PC-3 (cell line): ENCODE measurements around the gene PCDHGB5.

Experiments used
- EZH2 ChIP-seq: fragments of 300-600 bp; sonication (generic); IDR thresholded peaks from one replicate; pipeline ENCODE4 v1.6.1; 2017; ENCODE audit warnings: antibody characterized with exemption, mild to moderate bottlenecking, low read length; ENCODE audit not compliant: unreplicated experiment
- EZH2phosphoT487 ChIP-seq: fragments of 300-600 bp; sonication (generic); IDR thresholded peaks from 2 replicates; pipeline ENCODE4 v1.6.1; 2018; ENCODE audit warnings: mild to moderate bottlenecking, antibody characterized with exemption, low read length, borderline replicate concordance
- TF ChIP-seq, protein P1 (sequence below): fragments of 300-600 bp; sonication (generic); conservative IDR thresholded peaks from 2 replicates; pipeline ENCODE4 v1.5.1; 2017; ENCODE audit warnings: antibody characterized with exemption, low read depth, mild to moderate bottlenecking, low read length

DNA sequence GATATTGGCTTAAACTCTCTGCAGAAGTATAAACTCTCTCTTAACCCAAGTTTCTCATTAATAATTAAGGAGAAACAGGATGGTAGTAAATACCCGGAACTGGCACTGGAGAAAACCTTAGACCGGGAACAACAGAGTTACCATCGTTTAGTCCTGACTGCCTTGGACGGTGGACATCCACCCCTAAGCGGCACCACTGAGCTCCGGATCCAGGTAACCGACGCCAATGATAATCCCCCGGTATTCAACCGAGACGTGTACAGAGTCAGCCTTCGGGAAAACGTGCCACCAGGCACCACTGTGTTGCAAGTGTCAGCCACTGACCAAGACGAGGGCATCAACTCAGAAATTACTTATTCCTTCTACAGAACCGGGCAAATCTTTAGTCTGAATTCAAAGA lies 861 bp downstream of the PCDHGB5 start:
- TF ChIP-seq EZH2 (no peak), EZH2phosphoT487 (no peak)
- TF ChIP-seq, protein P1, sequence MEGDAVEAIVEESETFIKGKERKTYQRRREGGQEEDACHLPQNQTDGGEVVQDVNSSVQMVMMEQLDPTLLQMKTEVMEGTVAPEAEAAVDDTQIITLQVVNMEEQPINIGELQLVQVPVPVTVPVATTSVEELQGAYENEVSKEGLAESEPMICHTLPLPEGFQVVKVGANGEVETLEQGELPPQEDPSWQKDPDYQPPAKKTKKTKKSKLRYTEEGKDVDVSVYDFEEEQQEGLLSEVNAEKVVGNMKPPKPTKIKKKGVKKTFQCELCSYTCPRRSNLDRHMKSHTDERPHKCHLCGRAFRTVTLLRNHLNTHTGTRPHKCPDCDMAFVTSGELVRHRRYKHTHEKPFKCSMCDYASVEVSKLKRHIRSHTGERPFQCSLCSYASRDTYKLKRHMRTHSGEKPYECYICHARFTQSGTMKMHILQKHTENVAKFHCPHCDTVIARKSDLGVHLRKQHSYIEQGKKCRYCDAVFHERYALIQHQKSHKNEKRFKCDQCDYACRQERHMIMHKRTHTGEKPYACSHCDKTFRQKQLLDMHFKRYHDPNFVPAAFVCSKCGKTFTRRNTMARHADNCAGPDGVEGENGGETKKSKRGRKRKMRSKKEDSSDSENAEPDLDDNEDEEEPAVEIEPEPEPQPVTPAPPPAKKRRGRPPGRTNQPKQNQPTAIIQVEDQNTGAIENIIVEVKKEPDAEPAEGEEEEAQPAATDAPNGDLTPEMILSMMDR, result no peak
